A549 (cell line): Measurements from ENCODE around the gene GCK.

ENCODE experiments used
- BHLHE40 ChIP-seq: IDR thresholded peaks from 2 replicates; pipeline ENCODE4 v1.6.1; 2012; ENCODE audit warnings: low read depth, low read length, inconsistent platforms
- GATA3 ChIP-seq: IDR thresholded peaks from 2 replicates; pipeline ENCODE4 v1.6.1; 2012; ENCODE audit warnings: borderline replicate concordance
- MAFK ChIP-seq: fragments of 450-650 bp; IDR thresholded peaks from 2 replicates; pipeline ENCODE4 v1.6.1; 2014; ENCODE audit not compliant: partially characterized antibody
- MYC ChIP-seq: IDR thresholded peaks from 2 replicates; pipeline ENCODE4 v1.6.1; 2012; ENCODE audit warnings: mild to moderate bottlenecking, inconsistent platforms, low read length, improper control_type of control experiment, borderline replicate concordance
- NPAS2 ChIP-seq: fragments of 250-450 bp; sonication (Bioruptor Pico); IDR thresholded peaks from 2 replicates; pipeline ENCODE4 v1.8.0; 2022; ENCODE audit warnings: mild to moderate bottlenecking, moderate library complexity, borderline replicate concordance
- POLR2A ChIP-seq: IDR thresholded peaks from 2 replicates; pipeline ENCODE4 v1.6.1; 2012; ENCODE audit warnings: mild to moderate bottlenecking, low read length
- RFX5 ChIP-seq: fragments of 450-650 bp; IDR thresholded peaks from 2 replicates; pipeline ENCODE4 v1.7.1; 2014; ENCODE audit warnings: antibody characterized with exemption, mild to moderate bottlenecking, moderate library complexity
- ZC3H11A ChIP-seq: fragments of 450-650 bp; IDR thresholded peaks from 2 replicates; pipeline ENCODE4 v1.6.1; 2014; ENCODE audit warnings: antibody characterized with exemption, mild to moderate bottlenecking
- TF ChIP-seq, protein P1 (sequence below): fragments of >200 bp; sonication (Bioruptor Twin); formaldehyde crosslinking; IDR thresholded peaks from 3 replicates; pipeline ENCODE4 v1.5.1; 2016
- TF ChIP-seq, protein P2 (sequence below): fragments of >200 bp; sonication (Bioruptor Twin); formaldehyde crosslinking; IDR thresholded peaks from 3 replicates; pipeline ENCODE4 v1.6.1; 2016
- TF ChIP-seq, protein P3 (sequence below): IDR thresholded peaks from 2 replicates; pipeline ENCODE4 v1.6.1; 2012
- TF ChIP-seq, protein P4 (sequence below): fragments of 150-350 bp; IDR thresholded peaks from 2 replicates; pipeline ENCODE4 v1.6.1; 2014; ENCODE audit warnings: low read depth, mild to moderate bottlenecking, low read length

DNA sequence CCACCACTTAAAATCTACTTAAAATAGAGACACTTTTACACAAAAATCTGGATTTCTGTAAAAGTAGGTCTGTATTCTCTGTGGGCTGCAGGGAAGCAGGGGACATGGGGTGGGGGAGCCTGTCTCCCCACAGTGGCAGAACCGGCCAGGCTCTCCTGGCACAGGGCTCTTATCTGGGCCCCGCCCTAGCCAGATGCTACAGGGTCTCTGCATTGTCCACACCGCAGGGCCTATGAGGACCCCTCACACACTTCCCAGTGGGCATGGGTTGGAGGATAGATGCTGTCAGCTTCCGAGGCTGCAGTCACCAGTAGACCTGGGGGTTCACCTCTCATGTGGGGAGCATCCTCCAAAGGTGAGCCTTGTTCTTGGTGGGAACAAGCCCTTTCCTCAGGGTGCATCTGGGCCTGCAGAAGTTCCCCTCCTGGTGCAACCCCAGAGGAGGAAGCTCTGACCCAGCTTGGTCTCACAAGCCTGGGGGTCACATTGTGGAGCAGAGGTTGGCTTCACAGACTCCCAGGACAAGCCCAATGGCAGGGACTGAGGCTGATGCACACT, 32.7 kb downstream of the GCK start:
- TF ChIP-seq, protein P1, sequence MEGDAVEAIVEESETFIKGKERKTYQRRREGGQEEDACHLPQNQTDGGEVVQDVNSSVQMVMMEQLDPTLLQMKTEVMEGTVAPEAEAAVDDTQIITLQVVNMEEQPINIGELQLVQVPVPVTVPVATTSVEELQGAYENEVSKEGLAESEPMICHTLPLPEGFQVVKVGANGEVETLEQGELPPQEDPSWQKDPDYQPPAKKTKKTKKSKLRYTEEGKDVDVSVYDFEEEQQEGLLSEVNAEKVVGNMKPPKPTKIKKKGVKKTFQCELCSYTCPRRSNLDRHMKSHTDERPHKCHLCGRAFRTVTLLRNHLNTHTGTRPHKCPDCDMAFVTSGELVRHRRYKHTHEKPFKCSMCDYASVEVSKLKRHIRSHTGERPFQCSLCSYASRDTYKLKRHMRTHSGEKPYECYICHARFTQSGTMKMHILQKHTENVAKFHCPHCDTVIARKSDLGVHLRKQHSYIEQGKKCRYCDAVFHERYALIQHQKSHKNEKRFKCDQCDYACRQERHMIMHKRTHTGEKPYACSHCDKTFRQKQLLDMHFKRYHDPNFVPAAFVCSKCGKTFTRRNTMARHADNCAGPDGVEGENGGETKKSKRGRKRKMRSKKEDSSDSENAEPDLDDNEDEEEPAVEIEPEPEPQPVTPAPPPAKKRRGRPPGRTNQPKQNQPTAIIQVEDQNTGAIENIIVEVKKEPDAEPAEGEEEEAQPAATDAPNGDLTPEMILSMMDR: no peak
- TF ChIP-seq ZC3H11A (no peak), MAFK (no peak), POLR2A (no peak), GATA3 (no peak), NPAS2 (no peak), MYC (no peak), BHLHE40 (no peak), RFX5 (no peak)
- TF ChIP-seq, protein P2, sequence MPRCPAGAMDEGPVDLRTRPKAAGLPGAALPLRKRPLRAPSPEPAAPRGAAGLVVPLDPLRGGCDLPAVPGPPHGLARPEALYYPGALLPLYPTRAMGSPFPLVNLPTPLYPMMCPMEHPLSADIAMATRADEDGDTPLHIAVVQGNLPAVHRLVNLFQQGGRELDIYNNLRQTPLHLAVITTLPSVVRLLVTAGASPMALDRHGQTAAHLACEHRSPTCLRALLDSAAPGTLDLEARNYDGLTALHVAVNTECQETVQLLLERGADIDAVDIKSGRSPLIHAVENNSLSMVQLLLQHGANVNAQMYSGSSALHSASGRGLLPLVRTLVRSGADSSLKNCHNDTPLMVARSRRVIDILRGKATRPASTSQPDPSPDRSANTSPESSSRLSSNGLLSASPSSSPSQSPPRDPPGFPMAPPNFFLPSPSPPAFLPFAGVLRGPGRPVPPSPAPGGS: no peak
- TF ChIP-seq, protein P3, sequence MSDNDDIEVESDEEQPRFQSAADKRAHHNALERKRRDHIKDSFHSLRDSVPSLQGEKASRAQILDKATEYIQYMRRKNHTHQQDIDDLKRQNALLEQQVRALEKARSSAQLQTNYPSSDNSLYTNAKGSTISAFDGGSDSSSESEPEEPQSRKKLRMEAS: no peak
- TF ChIP-seq, protein P4, sequence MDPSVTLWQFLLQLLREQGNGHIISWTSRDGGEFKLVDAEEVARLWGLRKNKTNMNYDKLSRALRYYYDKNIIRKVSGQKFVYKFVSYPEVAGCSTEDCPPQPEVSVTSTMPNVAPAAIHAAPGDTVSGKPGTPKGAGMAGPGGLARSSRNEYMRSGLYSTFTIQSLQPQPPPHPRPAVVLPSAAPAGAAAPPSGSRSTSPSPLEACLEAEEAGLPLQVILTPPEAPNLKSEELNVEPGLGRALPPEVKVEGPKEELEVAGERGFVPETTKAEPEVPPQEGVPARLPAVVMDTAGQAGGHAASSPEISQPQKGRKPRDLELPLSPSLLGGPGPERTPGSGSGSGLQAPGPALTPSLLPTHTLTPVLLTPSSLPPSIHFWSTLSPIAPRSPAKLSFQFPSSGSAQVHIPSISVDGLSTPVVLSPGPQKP: no peak
